ENCODE results near the gene ITGB7.
"Not testable (repeated sequence)": the region's sequence is repeated elsewhere in the genome, so short reads cannot be mapped to it uniquely, and the experiment has no call there.

ITGB7 gene

DNA sequence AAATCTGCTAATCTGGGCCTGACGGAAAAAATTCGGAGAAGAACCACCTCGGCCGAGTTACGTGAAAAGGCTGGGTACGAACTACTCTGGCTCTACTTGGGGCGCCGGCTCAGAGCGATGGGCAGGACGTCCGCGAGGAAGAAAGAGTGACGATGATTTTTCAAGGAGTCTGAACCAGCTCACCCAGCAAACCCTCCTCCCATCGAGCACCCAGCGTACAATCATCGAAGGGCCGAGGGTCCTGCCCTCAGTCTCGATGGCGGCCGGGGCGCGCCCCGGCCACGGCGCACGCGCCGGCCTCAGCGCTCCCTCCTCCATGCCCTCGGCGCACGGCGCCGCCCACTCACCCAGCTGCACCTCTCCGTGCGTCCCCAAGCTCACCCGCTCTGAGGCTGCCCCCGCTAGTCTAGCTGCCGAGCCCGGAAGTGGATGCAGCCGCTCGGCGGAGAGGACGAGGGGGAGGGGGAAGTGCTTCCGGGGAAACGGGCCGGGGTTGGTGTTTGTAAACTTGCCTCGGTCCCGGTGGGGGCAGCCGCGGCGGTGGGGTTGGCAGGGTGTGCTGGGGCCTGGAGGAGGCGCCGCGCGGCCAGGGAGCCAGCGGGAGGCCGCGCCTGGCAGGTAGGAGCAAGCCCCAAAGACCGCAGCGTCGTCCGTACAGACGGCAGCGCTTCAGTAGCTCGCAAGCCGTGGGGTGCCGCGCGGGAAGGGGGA is 26.7 kb downstream of the ITGB7 start, which contains the start of the genes CSAD and ZNF740:
Gene CSAD (minus strand): TSS at position 706 of the 711 bp plus-strand sequence. CDS start 7,455 bp downstream, outside the sequence.
Gene ZNF740 (plus strand): TSS at position 503 of the 711 bp plus-strand sequence. CDS start 1,262 bp downstream, outside the sequence.
- peak; percentile 98 for DNase-seq (ENCODE audit: low read depth)

DNA sequence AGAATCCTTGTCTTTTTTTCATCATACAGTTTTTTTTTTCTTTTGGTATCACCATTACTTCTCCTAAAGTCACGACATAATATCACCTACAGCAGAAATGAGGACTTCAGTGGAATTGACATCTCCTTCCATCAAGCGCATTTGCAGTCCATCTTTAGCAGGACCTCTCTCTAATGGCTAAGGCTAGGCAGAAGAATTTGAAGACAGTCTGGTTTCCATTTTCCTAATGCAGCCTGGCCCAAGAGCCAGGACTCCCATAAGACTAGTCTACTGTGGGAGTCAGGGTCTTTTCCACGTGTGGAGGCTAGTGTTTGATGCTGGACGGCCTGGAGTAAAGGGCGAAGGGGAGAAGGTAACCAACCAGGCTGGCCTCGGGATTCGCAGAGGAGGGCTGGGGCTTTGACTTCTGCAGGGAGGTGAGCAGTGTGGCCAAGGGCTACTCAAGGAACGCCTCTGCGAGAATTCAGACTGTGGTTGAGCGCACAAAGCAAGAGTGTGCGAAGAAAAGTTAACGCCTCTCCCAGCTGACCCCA is 27.3 kb downstream of the ITGB7 start:
- no peak for DNase-seq (ENCODE audit: low read depth)

GRCh38 chr12:53178803-53179202 is 28.2 kb downstream of the ITGB7 start:
- DNase-seq (ENCODE audit: low read depth): not testable (repeated sequence)

DNA sequence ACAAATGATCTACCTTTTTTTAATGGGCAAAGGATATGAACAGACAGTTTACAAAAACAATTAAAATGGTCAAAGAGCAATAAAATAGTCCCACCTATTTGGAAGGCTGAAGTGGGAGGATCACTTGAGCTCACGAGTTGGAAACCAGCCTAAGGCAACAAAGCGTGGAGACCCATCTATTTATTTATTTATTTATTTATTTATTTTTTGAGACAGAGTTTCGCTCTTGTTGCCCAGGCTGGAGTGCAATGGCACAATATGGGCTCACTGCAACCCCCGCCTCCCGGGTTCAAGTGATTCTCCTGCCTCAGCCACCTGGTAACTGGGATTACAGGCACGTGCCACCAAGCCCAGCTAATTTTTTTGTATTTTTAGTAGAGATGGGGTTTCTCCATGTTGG is 29.6 kb downstream of the ITGB7 start:
- DNase-seq (ENCODE audit: low read depth): not testable (repeated sequence)

GRCh38 chr12:53176750-53177149 is 30.3 kb downstream of the ITGB7 start:
- DNase-seq (ENCODE audit: low read depth): no peak

DNA sequence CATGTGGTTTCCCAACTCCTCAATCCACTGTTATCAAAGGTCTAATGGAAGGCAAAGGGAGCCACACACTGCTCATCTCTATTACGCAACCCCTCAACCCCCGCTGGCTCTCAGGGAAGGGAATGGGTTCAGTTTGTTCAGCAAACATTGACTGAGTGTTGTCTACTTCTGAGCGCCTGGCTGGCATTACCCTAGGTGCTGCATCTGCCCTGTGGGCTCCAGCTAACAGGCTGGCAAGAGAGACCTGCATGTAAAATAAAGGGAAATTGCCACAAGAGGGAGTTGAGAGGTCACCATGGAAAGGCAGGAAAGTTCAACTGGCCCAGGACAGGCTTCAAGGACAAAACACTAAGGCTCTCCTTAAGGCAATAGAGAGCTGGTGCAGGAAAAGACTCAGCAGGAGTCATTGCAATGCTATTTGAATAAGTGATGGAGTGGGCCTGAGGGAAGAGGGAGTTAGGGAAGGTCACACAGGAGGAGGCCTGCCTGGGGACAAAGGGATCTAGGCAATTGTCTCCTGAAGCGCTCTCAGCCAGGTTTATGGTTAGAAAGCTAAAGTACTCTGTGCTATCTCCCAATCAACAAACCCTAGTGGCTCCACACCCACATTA is 32.1 kb downstream of the ITGB7 start:
- DNase-seq (ENCODE audit: low read depth): no peak

- DNase-seq (ENCODE audit: low read depth): no peak
Measured at GRCh38 chr12:53173085-53173715, 33.9 kb downstream of the ITGB7 start.

DNA sequence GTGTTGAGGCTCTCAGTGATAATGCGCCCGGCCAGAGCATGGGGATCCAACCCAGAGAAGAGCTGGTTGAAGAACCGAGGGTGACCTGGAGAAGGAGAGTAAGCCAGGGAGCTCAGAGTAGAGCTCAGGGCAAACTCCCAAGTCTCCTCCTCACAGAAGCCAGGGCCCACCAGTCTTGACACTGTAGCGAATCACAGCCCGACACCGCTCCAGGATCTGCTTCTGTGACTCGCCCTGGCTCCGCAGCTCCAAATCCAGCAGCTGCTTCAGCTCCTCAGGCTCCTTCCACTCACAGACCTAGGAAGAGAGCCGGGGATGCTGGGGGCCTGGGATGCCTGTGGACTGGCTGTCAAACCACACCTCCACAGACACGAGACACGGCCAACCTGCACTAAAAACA is 34.7 kb downstream of the ITGB7 start:
- DNase-seq (ENCODE audit: low read depth): no peak

- DNase-seq (ENCODE audit: low read depth): no peak
Measured at GRCh38 chr12:53171725-53172329, 35.2 kb downstream of the ITGB7 start.

DNA sequence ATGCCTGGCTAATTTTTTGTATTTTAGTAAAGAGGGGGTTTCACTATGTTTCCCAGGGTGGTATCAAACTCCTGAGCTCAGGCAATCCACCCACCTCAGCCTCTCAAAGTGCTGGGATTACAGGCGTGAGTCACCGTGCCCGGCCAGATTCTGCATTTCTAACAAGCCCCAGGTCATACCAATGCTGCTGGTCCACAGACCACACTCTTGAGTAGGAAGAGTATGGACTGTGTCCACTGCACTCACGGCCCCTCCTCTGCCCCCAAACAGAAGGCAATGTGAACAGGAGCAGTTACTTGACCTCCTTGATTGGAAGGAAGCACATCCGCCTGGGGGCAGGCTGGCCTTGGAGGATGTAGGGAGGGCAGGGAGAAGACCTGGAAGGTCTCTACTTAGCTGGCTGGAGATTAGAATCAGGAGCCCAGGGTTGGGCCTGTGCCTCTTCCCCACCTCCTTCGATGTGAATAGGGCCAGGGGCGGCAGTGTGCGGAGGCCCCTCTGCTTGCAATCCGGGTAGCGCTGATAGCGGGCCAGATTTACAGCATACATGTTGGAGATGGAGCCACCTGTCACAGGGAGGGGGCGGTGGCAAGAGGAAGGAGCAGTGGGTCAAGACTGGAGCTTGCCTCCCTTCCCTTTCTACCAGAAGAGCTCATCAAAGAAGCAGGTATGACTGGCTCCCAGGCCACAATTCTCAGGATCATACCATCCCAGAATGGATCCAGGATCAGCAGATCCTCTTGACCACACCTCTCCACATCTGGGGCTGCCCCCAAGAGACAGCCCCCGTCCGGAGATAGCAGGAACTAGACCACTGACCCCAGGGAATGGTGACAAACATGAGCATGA is 36.0 kb downstream of the ITGB7 start:
- no peak for DNase-seq (ENCODE audit: low read depth)

DNA sequence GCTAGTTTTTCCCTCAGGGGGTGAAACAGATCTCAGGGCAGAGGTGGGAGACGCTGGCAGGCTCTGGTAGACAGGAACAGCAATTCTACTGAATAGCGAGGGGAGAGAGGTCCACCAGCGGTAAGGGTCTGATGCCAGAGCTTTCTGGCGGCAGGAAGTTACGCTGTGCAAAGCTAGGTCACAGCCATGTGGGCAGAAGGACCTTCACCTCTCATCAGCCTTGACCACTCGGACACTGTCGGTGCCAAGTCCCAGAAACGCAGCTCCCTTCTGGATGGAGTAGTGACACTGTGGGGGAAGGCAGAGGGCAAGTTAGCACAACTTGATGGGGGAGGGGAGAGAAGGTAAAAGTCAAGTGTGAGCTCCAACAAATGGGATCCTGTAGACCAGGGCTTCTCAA is 36.8 kb downstream of the ITGB7 start:
- no peak for DNase-seq (ENCODE audit: low read depth)

DNA sequence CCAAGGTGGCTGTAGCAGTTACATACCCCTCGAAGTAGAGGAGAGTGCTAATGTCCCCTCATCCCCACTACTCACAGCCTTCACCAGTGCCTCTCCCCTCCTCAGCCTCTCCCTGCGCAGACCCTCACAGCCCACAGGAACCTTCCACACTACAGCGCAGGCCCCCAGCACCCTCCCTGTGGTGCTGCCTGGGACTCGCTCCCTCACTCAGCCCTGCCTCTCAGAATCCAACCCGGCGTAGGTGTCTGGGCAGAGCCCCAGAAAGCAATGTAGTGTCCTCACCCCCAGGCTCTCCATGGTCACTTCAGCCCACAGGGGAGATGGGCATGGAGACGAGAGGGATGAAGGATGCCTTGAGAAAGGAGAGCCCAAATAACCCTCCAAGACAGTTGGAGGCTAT is 37.4 kb downstream of the ITGB7 start:
- no peak for DNase-seq (ENCODE audit: low read depth)

DNA sequence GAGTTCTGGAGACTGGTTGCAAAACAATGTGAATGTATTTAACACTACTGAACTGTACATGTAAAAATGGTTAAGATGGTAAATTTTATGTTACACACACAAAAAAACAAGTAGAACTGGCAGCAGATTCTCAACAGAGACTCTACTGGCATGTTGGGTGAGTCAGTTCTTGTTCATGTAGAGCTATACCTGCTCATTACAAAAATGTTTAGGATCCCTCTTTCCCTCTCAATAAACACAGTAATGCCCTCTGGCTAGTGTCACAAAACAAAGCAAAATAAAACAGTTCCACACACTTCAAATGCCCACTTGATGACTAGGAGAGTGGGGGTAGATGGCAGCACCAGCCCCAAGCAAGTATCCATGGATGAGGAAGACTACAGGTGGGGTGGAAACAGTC is 40.2 kb downstream of the ITGB7 start:
- DNase-seq (ENCODE audit: low read depth): no peak

- not testable (repeated sequence) for DNase-seq (ENCODE audit: low read depth)
Measured at GRCh38 chr12:53163008-53163407, 44.0 kb downstream of the ITGB7 start.

GRCh38 chr12:53161119-53161911 is 45.7 kb downstream of the ITGB7 start:
- DNase-seq (ENCODE audit: low read depth): no peak

GRCh38 chr12:53160673-53161072 is 46.4 kb downstream of the ITGB7 start:
- DNase-seq (ENCODE audit: low read depth): no peak

- no peak for DNase-seq (ENCODE audit: low read depth)
Measured at GRCh38 chr12:53160000-53160399, 47.1 kb downstream of the ITGB7 start.

GRCh38 chr12:53159195-53159839 is 47.7 kb downstream of the ITGB7 start:
- peak; percentile 87 for DNase-seq (ENCODE audit: low read depth)

DNA sequence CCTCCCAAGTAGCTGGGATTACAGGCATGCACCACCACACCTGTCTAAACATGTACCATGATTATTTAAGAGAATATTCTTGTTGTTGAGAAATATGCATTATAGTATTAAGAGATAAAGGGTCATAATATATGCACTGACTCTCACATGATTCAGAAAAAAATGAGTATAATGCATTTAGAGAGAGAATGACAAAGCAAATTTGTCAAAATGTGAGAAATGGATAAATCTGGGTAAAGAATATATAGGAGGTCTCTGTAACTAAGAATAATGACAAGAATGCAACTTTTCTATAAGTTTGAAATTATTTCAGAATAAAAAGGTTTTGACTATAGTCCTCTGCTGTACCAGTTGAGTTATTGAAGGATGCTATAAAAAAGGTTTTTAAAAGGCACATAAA is 54.7 kb downstream of the ITGB7 start:
- no peak for DNase-seq (ENCODE audit: low read depth)

GRCh38 chr12:53151039-53151438 is 56.0 kb downstream of the ITGB7 start:
- no peak for DNase-seq (ENCODE audit: low read depth)

Measured in activated T-cell treated with anti-CD3 and anti-CD28 coated beads for 48 hours (primary cell).